ENCODE measurements around the gene ZNF80. TPM values are rescaled to one million over a fixed set of nuclear protein-coding genes. Genes with fewer than 3 reads are reported as not detected.
"Not testable (repeated sequence)": the region's sequence is repeated elsewhere in the genome, so short reads cannot be mapped to it uniquely, and the experiment has no call there.

The ZNF80 gene
- polyA plus RNA-seq (2013, experiment 1 of 2) = not detected
- polyA plus RNA-seq (2013, experiment 2 of 2) = not detected

DNA sequence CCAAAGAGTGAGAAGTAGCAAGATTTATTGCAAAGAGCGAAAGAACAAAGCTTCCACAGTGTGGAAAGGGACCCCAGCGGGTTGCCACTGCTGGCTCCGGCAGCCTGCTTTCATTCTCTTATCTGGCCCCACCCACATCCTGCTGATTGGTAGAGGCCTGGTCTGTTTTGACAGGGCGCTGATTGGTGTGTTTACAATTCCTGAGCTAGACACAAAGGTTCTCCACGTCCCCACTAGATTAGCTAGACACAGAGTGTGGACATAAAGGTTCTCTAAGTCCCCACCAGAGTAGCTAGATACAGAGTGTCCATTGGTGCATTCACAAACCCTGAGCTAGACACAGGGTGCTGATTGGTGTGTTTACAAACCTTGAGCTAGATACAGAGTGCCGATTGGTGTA lies at the start of gene ZNF80:
ZNF80 (minus strand) TSS at position 101 of the 400 bp plus-strand sequence. CDS start 504 bp downstream, outside the sequence.
- H3K23ac ChIP-seq (ENCODE audit: low read depth, low read length, poor library complexity); H2AK5ac ChIP-seq (ENCODE audit: low read depth, low read length); H3K4ac ChIP-seq (ENCODE audit: low read length); H3K4me1 ChIP-seq (ENCODE audit: control insufficient read depth in 2 of 2, insufficient read depth in 1 of 2, low read depth in 1 of 2, low read length in 2 of 2); H4K91ac ChIP-seq (ENCODE audit: low read depth, low read length, poor library complexity); DNase-seq (ENCODE audit: low spot score); H2BK5ac ChIP-seq (ENCODE audit: low read length); H3K27me3 ChIP-seq (ENCODE audit: control insufficient read depth in 3 of 3, insufficient read depth in 3 of 3, low read depth in 1 of 3, low read length in 3 of 3); H3K4me2 ChIP-seq (ENCODE audit: insufficient read depth, low read length, poor library complexity, severe bottlenecking); H4K8ac ChIP-seq (ENCODE audit: low read depth, low read length); H3K9me3 ChIP-seq (replicated peaks in 1 of 2; ENCODE audit: control insufficient read depth in 2 of 2, insufficient read depth in 1 of 2, low read depth in 1 of 2, low read length in 2 of 2); H3K14ac ChIP-seq (ENCODE audit: low read length); H2BK12ac ChIP-seq (ENCODE audit: low read length); H2BK120ac ChIP-seq (ENCODE audit: low read depth, low read length); H3K9ac ChIP-seq (ENCODE audit: low read depth, low read length, poor library complexity); H3K18ac ChIP-seq (ENCODE audit: low read length); H3K36me3 ChIP-seq (replicated peaks in 1 of 2; ENCODE audit: control insufficient read depth in 2 of 2, insufficient read depth in 2 of 2, low read length in 2 of 2); H3K27ac ChIP-seq (replicated peaks; ENCODE audit: low read length); H3K4me3 ChIP-seq (ENCODE audit: low read length in 2 of 2); H3K79me1 ChIP-seq (ENCODE audit: low read depth, low read length); H2BK15ac ChIP-seq (ENCODE audit: low read length): not testable (repeated sequence)
- WGBS, 2 donors (ENCODE audit: extremely low coverage in 2 of 2, insufficient read length in 2 of 2, insufficient replicate concordance in 1 of 2) = no CpG with 5 or more reads among the region's 6 CpGs
- peak within 1 kb of the TSS; percentile 22 for H2AFZ ChIP-seq (ENCODE audit: low read length)

DNA sequence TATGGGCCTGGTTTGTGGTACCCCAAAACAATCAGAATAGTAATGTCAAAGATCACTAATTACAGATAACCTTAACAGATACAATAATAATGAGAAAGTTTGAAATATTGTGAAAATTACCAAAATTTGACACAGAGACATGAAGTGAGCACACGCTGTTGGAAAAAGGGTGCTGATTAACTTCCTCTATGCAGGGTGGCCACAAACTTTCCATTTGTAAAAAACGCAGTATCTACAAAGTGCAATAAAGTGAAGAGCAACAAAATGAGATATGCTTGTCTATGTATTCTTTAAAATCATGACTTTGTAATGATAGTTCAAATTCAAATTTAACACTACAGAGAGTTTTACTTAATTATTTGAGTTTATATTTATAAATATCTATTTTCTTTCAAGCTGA lies 48.9 kb upstream of the ZNF80 start:
- H4K8ac ChIP-seq (ENCODE audit: low read depth, low read length) = no peak overlapping the region
- H3K23ac ChIP-seq (ENCODE audit: low read depth, low read length, poor library complexity) = no peak overlapping the region
- H4K91ac ChIP-seq (ENCODE audit: low read depth, low read length, poor library complexity) = no peak overlapping the region
- no peak overlapping the region for H3K18ac ChIP-seq (ENCODE audit: low read length)
- no CpG with 5 or more reads among the region's 2 CpGs for WGBS, 2 donors (ENCODE audit: extremely low coverage in 2 of 2, insufficient read length in 2 of 2, insufficient replicate concordance in 1 of 2)
- H2BK15ac ChIP-seq (ENCODE audit: low read length) = no peak overlapping the region
- H2AFZ ChIP-seq (ENCODE audit: low read length) = no peak overlapping the region
- no peak overlapping the region for H3K27ac ChIP-seq (replicated peaks; ENCODE audit: low read length)
- no peaks in the 10 kb centered on the region for H3K9me3 ChIP-seq (replicated peaks in 1 of 2; ENCODE audit: control insufficient read depth in 2 of 2, insufficient read depth in 1 of 2, low read depth in 1 of 2, low read length in 2 of 2)
- H3K4me1 ChIP-seq (ENCODE audit: control insufficient read depth in 2 of 2, insufficient read depth in 1 of 2, low read depth in 1 of 2, low read length in 2 of 2) = peaks cover 0 to 3% of the 10 kb centered on the region in 2 donors
- no peak overlapping the region for H3K4ac ChIP-seq (ENCODE audit: low read length)
- H2AK5ac ChIP-seq (ENCODE audit: low read depth, low read length) = no peak overlapping the region
- no peak overlapping the region for H3K9ac ChIP-seq (ENCODE audit: low read depth, low read length, poor library complexity)
- no peaks in the 10 kb centered on the region for H3K27me3 ChIP-seq (ENCODE audit: control insufficient read depth in 3 of 3, insufficient read depth in 3 of 3, low read depth in 1 of 3, low read length in 3 of 3)
- no peak overlapping the region for H3K14ac ChIP-seq (ENCODE audit: low read length)
- no peak overlapping the region for H3K4me3 ChIP-seq (ENCODE audit: low read length in 2 of 2)
- DNase-seq (ENCODE audit: low spot score) = no peak
- no peaks in the 10 kb centered on the region for H3K79me1 ChIP-seq (ENCODE audit: low read depth, low read length)
- H3K4me2 ChIP-seq (ENCODE audit: insufficient read depth, low read length, poor library complexity, severe bottlenecking) = no peak overlapping the region
- H3K36me3 ChIP-seq (replicated peaks in 1 of 2; ENCODE audit: control insufficient read depth in 2 of 2, insufficient read depth in 2 of 2, low read length in 2 of 2) = no peaks in the 10 kb centered on the region
- H2BK120ac ChIP-seq (ENCODE audit: low read depth, low read length) = no peak overlapping the region
- H2BK5ac ChIP-seq (ENCODE audit: low read length) = no peak overlapping the region
- H2BK12ac ChIP-seq (ENCODE audit: low read length) = no peak overlapping the region

DNA sequence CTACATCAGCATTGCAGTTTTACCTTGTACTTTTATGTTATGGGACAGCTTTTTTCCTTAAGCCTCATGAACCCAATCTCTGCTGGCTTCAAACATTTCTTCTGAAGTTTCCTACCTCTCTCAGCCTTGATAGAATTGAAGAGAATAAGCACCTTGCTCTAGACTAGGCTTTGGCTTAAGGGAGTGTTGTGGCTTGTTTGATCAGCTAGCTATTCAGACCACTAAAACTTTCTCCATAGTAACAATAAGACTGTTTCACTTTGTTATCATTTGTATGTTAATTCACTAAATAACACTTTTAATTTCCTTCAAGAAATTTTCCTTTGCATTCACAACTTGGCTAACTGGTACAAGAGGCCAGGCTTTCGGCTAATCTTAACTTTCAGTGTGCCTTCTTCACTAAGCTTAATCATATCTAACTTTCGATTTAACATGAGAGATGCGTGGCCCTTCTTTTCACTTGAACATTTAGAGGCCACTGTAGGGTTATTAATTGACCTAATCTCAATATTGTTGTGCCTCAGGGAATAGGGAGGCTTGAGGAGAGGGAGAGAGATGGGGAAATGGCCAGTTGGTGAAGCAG lies 48.4 kb upstream of the ZNF80 start:
- H2BK15ac ChIP-seq (ENCODE audit: low read length) = no peak overlapping the region
- no peak overlapping the region for H3K23ac ChIP-seq (ENCODE audit: low read depth, low read length, poor library complexity)
- H3K79me1 ChIP-seq (ENCODE audit: low read depth, low read length) = no peaks in the 10 kb centered on the region
- no peak overlapping the region for H2AFZ ChIP-seq (ENCODE audit: low read length)
- H2AK5ac ChIP-seq (ENCODE audit: low read depth, low read length) = no peak overlapping the region
- H3K14ac ChIP-seq (ENCODE audit: low read length) = no peak overlapping the region
- no peak overlapping the region for H3K4me2 ChIP-seq (ENCODE audit: insufficient read depth, low read length, poor library complexity, severe bottlenecking)
- no peak overlapping the region for H3K4me3 ChIP-seq (ENCODE audit: low read length in 2 of 2)
- no peak overlapping the region for H3K18ac ChIP-seq (ENCODE audit: low read length)
- H2BK12ac ChIP-seq (ENCODE audit: low read length) = no peak overlapping the region
- WGBS, 2 donors (ENCODE audit: extremely low coverage in 2 of 2, insufficient read length in 2 of 2, insufficient replicate concordance in 1 of 2) = no CpG with 5 or more reads among the region's 3 CpGs
- H3K9me3 ChIP-seq (replicated peaks in 1 of 2; ENCODE audit: control insufficient read depth in 2 of 2, insufficient read depth in 1 of 2, low read depth in 1 of 2, low read length in 2 of 2) = no peaks in the 10 kb centered on the region
- H3K27ac ChIP-seq (replicated peaks; ENCODE audit: low read length) = no peak overlapping the region
- no peak overlapping the region for H4K91ac ChIP-seq (ENCODE audit: low read depth, low read length, poor library complexity)
- DNase-seq (ENCODE audit: low spot score) = no peak
- H3K4ac ChIP-seq (ENCODE audit: low read length) = no peak overlapping the region
- H2BK120ac ChIP-seq (ENCODE audit: low read depth, low read length) = no peak overlapping the region
- no peaks in the 10 kb centered on the region for H3K36me3 ChIP-seq (replicated peaks in 1 of 2; ENCODE audit: control insufficient read depth in 2 of 2, insufficient read depth in 2 of 2, low read length in 2 of 2)
- no peaks in the 10 kb centered on the region for H3K4me1 ChIP-seq (ENCODE audit: control insufficient read depth in 2 of 2, insufficient read depth in 1 of 2, low read depth in 1 of 2, low read length in 2 of 2)
- H4K8ac ChIP-seq (ENCODE audit: low read depth, low read length) = no peak overlapping the region
- no peak overlapping the region for H2BK5ac ChIP-seq (ENCODE audit: low read length)
- no peaks in the 10 kb centered on the region for H3K27me3 ChIP-seq (ENCODE audit: control insufficient read depth in 3 of 3, insufficient read depth in 3 of 3, low read depth in 1 of 3, low read length in 3 of 3)
- H3K9ac ChIP-seq (ENCODE audit: low read depth, low read length, poor library complexity) = no peak overlapping the region

GRCh38 chr3:114284644-114285043 lies 47.3 kb upstream of the ZNF80 start:
- Histone ChIP-seq H3K27me3 (ENCODE audit: control insufficient read depth in 3 of 3, insufficient read depth in 3 of 3, low read depth in 1 of 3, low read length in 3 of 3) (no peaks in the 10 kb centered on the region), H2BK120ac (ENCODE audit: low read depth, low read length) (no peak overlapping the region), H2BK15ac (ENCODE audit: low read length) (no peak overlapping the region), H3K27ac (replicated peaks; ENCODE audit: low read length) (no peak overlapping the region), H3K4ac (ENCODE audit: low read length) (no peak overlapping the region), H2BK5ac (ENCODE audit: low read length) (no peak overlapping the region), H3K14ac (ENCODE audit: low read length) (no peak overlapping the region), H2AK5ac (ENCODE audit: low read depth, low read length) (no peak overlapping the region), H2BK12ac (ENCODE audit: low read length) (no peak overlapping the region), H3K9ac (ENCODE audit: low read depth, low read length, poor library complexity) (no peak overlapping the region), H3K4me3 (ENCODE audit: low read length in 2 of 2) (no peak overlapping the region), H3K9me3 (replicated peaks in 1 of 2; ENCODE audit: control insufficient read depth in 2 of 2, insufficient read depth in 1 of 2, low read depth in 1 of 2, low read length in 2 of 2) (no peaks in the 10 kb centered on the region), H3K79me1 (ENCODE audit: low read depth, low read length) (no peaks in the 10 kb centered on the region), H4K8ac (ENCODE audit: low read depth, low read length) (no peak overlapping the region), H3K18ac (ENCODE audit: low read length) (no peak overlapping the region), H2AFZ (ENCODE audit: low read length) (no peak overlapping the region), H3K4me2 (ENCODE audit: insufficient read depth, low read length, poor library complexity, severe bottlenecking) (no peak overlapping the region), H3K23ac (ENCODE audit: low read depth, low read length, poor library complexity) (no peak overlapping the region), H4K91ac (ENCODE audit: low read depth, low read length, poor library complexity) (no peak overlapping the region), H3K36me3 (replicated peaks in 1 of 2; ENCODE audit: control insufficient read depth in 2 of 2, insufficient read depth in 2 of 2, low read length in 2 of 2) (no peaks in the 10 kb centered on the region), H3K4me1 (ENCODE audit: control insufficient read depth in 2 of 2, insufficient read depth in 1 of 2, low read depth in 1 of 2, low read length in 2 of 2) (no peaks in the 10 kb centered on the region)
- DNase-seq (ENCODE audit: low spot score) = no peak
- no CpG with 5 or more reads among the region's 1 CpG for WGBS, 2 donors (ENCODE audit: extremely low coverage in 2 of 2, insufficient read length in 2 of 2, insufficient replicate concordance in 1 of 2)

Data from neuronal stem cell (in vitro differentiated cells).